Esophagus squamous epithelium (tissue), 5 donors: ENCODE data around the gene GALNT14. TPM values are rescaled to one million over a fixed set of nuclear protein-coding genes. Genes with fewer than 3 reads are reported as not detected.
"Not testable (repeated sequence)": the region's sequence is repeated elsewhere in the genome, so short reads cannot be mapped to it uniquely, and the experiment has no call there.

Experiments
- DNase-seq: peaks from one replicate; lab custom pipeline; 2025; lab: John Stamatoyannopoulos, UW
- H3K27ac ChIP-seq, 4 donors: fragments of 200-600 bp; sonication (generic); one replicate each; pipeline ENCODE4 v1.5.1; 2016 to 2019; ENCODE audit warnings: mild to moderate bottlenecking in 1 of 4
- H3K27me3 ChIP-seq, 4 donors: fragments of 200-600 bp; sonication (generic); 1 replicate in 3 of 4; 2 replicates in 1 of 4; pipeline versions ENCODE4 v1.5.1 to v1.6.0; 2017 to 2021; ENCODE audit warnings: antibody characterized with exemption in 1 of 4
- H3K36me3 ChIP-seq, 3 donors: fragments of 200-600 bp; sonication (generic); one replicate each; pipeline ENCODE4 v1.5.1; 2016 to 2019
- H3K4me1 ChIP-seq, 3 donors: fragments of 200-600 bp; sonication (generic); one replicate each; pipeline ENCODE4 v1.5.1; 2017 to 2019
- H3K4me3 ChIP-seq, 4 donors: fragments of 200-600 bp; sonication (generic); 1 replicate in 3 of 4; 2 replicates in 1 of 4; pipeline ENCODE4 v1.5.1; 2016 to 2019; ENCODE audit warnings: mild to moderate bottlenecking in 2 of 4, moderate library complexity in 1 of 4
- H3K9me3 ChIP-seq, 3 donors: fragments of 200-600 bp; sonication (generic); one replicate each; pipeline ENCODE4 v1.5.1; 2016 to 2019
- CTCF ChIP-seq, 6 experiments: fragments of 450-650 bp in 4 of 6; fragments of 200-600 bp in 2 of 6; sonication (generic) in 2 of 6; IDR thresholded peaks; one replicate each; pipeline ENCODE4 v1.5.1; 2016 to 2019; ENCODE audit warnings: antibody characterized with exemption in 6 of 6, mild to moderate bottlenecking in 4 of 6, moderate library complexity in 4 of 6
- POLR2A ChIP-seq, 4 donors: fragments of 450-650 bp; IDR thresholded peaks; one replicate each; pipeline ENCODE4 v1.6.1; 2017; ENCODE audit warnings: antibody characterized with exemption in 4 of 4, mild to moderate bottlenecking in 4 of 4, moderate library complexity in 3 of 4
- WGBS, 2 donors: methylation state at CpG; one replicate each; pipeline ENCODE4 v1.1.5; 2018; 5-methylcytosine and 5-hydroxymethylcytosine counted together
- intact Hi-C: fragments of 100-400 bp; cut with DNase I; formaldehyde crosslinking; loops from one replicate; pipeline ENCODE4 v1.15.0; 2022
- total RNA-seq, 4 donors: library from RNA; depleted of rRNA; stranded (reverse); fragments of >200 nt; gene quantifications; one replicate each; pipeline ENCODE4 v1.1.0, GENCODE V29; 2016
- donor health status: DM: yes; HTN: yes; CAD: no.

GALNT14 gene
- total RNA-seq, 4 donors from 2014 or later, result 18.6 to 29.0 (median 21.3) TPM

GRCh38 chr2:30915486-30915885, 222.8 kb downstream of the GALNT14 start:
- no peaks in the 10 kb centered on the region for H3K9me3 ChIP-seq
- peaks cover 0 to 5% (median 0%) of the 10 kb centered on the region in 3 donors for H3K36me3 ChIP-seq
- DNase-seq, result no peak
- TF ChIP-seq POLR2A (IDR thresholded peaks at IDR 0.05) (no peak), CTCF (IDR thresholded peaks at IDR 0.05) (peak in 5 of 6 experiments; percentile 19 to 63 (median 29))
- no peak overlapping the region for H3K4me3 ChIP-seq
- peaks cover 0 to 3% (median 0%) of the 10 kb centered on the region in 3 donors for H3K4me1 ChIP-seq
- 27% methylated on average over 1 to 3 of the region's 3 CpGs for WGBS, 2 donors
- no peak overlapping the region for H3K27ac ChIP-seq
- no peaks in the 10 kb centered on the region for H3K27me3 ChIP-seq
- intact Hi-C loops, result no loop called here

- Histone ChIP-seq H3K36me3 (peaks cover 0 to 6% (median 0%) of the 10 kb centered on the region in 3 donors), H3K27me3 (no peaks in the 10 kb centered on the region), H3K4me1 (peaks cover 0 to 3% (median 0%) of the 10 kb centered on the region in 3 donors), H3K4me3 (no peak overlapping the region), H3K9me3 (no peaks in the 10 kb centered on the region), H3K27ac (no peak overlapping the region)
- TF ChIP-seq POLR2A (IDR thresholded peaks at IDR 0.05) (no peak), CTCF (IDR thresholded peaks at IDR 0.05) (no peak)
- intact Hi-C loops, result no loop called here
- no peak for DNase-seq
- WGBS, 2 donors, result 59 to 78% methylated on average over 3 to 4 of the region's 5 CpGs
Observed at GRCh38 chr2:30914456-30914855, 223.8 kb downstream of the GALNT14 start.

GRCh38 chr2:30912056-30912455, 226.2 kb downstream of the GALNT14 start:
- Histone ChIP-seq H3K9me3 (no peaks in the 10 kb centered on the region), H3K4me1 (peaks cover 0 to 3% (median 0%) of the 10 kb centered on the region in 3 donors), H3K27ac (no peak overlapping the region), H3K4me3 (no peak overlapping the region), H3K27me3 (no peaks in the 10 kb centered on the region), H3K36me3 (peaks cover 0 to 6% (median 0%) of the 10 kb centered on the region in 3 donors)
- WGBS, 2 donors, result 91 to 100% methylated on average over 4 to 5 of the region's 5 CpGs
- intact Hi-C loops, result no loop called here
- DNase-seq, result no peak
- TF ChIP-seq CTCF (IDR thresholded peaks at IDR 0.05) (no peak), POLR2A (IDR thresholded peaks at IDR 0.05) (no peak)

GRCh38 chr2:30911327-30911726, 226.9 kb downstream of the GALNT14 start:
- H3K27me3 ChIP-seq, result no peaks in the 10 kb centered on the region
- intact Hi-C loops, result no loop called here
- H3K36me3 ChIP-seq, result peaks cover 0 to 6% (median 0%) of the 10 kb centered on the region in 3 donors
- H3K4me3 ChIP-seq, result no peak overlapping the region
- H3K27ac ChIP-seq, result no peak overlapping the region
- peaks cover 0 to 3% (median 0%) of the 10 kb centered on the region in 3 donors for H3K4me1 ChIP-seq
- H3K9me3 ChIP-seq, result no peaks in the 10 kb centered on the region
- DNase-seq, result no peak
- no peak for TF ChIP-seq CTCF (IDR thresholded peaks at IDR 0.05)
- TF ChIP-seq POLR2A (IDR thresholded peaks at IDR 0.05), result no peak
- WGBS, 2 donors, result 77 to 84% methylated on average over 7 to 9 of the region's 9 CpGs

- H3K27me3 ChIP-seq, result no peaks in the 10 kb centered on the region
- intact Hi-C loops, result no loop called here
- DNase-seq, result no peak
- TF ChIP-seq POLR2A (IDR thresholded peaks at IDR 0.05), result no peak
- TF ChIP-seq CTCF (IDR thresholded peaks at IDR 0.05), result no peak
- no peak overlapping the region for H3K4me3 ChIP-seq
- WGBS, 2 donors, result 96 to 100% methylated on average over 4 to 7 of the region's 7 CpGs
- H3K27ac ChIP-seq, result no peak overlapping the region
- peaks cover 0 to 3% (median 0%) of the 10 kb centered on the region in 3 donors for H3K4me1 ChIP-seq
- peaks cover 0 to 6% (median 0%) of the 10 kb centered on the region in 3 donors for H3K36me3 ChIP-seq
- H3K9me3 ChIP-seq, result no peaks in the 10 kb centered on the region
Observed at GRCh38 chr2:30910686-30911085, 227.6 kb downstream of the GALNT14 start.

GRCh38 chr2:30904437-30904836, 233.8 kb downstream of the GALNT14 start:
- H3K27ac ChIP-seq, H3K27me3 ChIP-seq, intact Hi-C loops, H3K4me1 ChIP-seq, H3K9me3 ChIP-seq, H3K36me3 ChIP-seq, DNase-seq, H3K4me3 ChIP-seq: not testable (repeated sequence)
- 95 to 100% methylated on average over 4 to 5 of the region's 14 CpGs for WGBS, 2 donors
